GM21576 (cell line): Measurements from ENCODE around the gene TTI1.
A peak's percentile ranks its signal among the peaks of the same experiment; 100 is the strongest.
"Not testable (repeated sequence)": the region's sequence is repeated elsewhere in the genome, so short reads cannot be mapped to it uniquely, and the experiment has no call there.

Source experiments
- ATAC-seq: cut with Tn5 transposase; IDR thresholded peaks from one replicate; pipeline ENCODE4 v1.9.1; 2021; ENCODE audit warnings: mild to moderate bottlenecking, moderate library complexity; ENCODE audit not compliant: unreplicated experiment

The TTI1 gene

GRCh38 chr20:38012332-38012731 is 20.9 kb downstream of the TTI1 start:
- ATAC-seq = no peak

GRCh38 chr20:38011696-38012095 is 21.6 kb downstream of the TTI1 start:
- no peak for ATAC-seq

GRCh38 chr20:38009416-38009815 is 23.8 kb downstream of the TTI1 start:
- ATAC-seq = not testable (repeated sequence)

GRCh38 chr20:38008233-38008944 is 24.9 kb downstream of the TTI1 start:
- no peak for ATAC-seq

- ATAC-seq = no peak
These were observed 25.7 kb downstream of the TTI1 start for GRCh38 chr20:38007526-38007925.

GRCh38 chr20:38005903-38006302 is 27.4 kb downstream of the TTI1 start:
- ATAC-seq = no peak

- no peak for ATAC-seq
These were observed 28.8 kb downstream of the TTI1 start for GRCh38 chr20:38004416-38004815.

GRCh38 chr20:38002422-38002821 is 30.8 kb downstream of the TTI1 start:
- ATAC-seq = no peak

- ATAC-seq = no peak
These were observed 31.3 kb downstream of the TTI1 start for GRCh38 chr20:38001981-38002380.

GRCh38 chr20:38001173-38001875 is 31.9 kb downstream of the TTI1 start:
- ATAC-seq = no peak

GRCh38 chr20:38000293-38000692 is 33.0 kb downstream of the TTI1 start:
- ATAC-seq = no peak

- ATAC-seq = no peak
These were observed 33.6 kb downstream of the TTI1 start for GRCh38 chr20:37999526-38000263.

GRCh38 chr20:37997516-37997915 is 35.7 kb downstream of the TTI1 start:
- no peak for ATAC-seq

- no peak for ATAC-seq
These were observed 37.2 kb downstream of the TTI1 start for GRCh38 chr20:37995856-37996605.

- ATAC-seq = no peak
These were observed 38.7 kb downstream of the TTI1 start for GRCh38 chr20:37994512-37994911.

- ATAC-seq = no peak
These were observed 40.4 kb downstream of the TTI1 start for GRCh38 chr20:37992802-37993409.

- no peak for ATAC-seq
These were observed 41.3 kb downstream of the TTI1 start for GRCh38 chr20:37991908-37992307.

GRCh38 chr20:37991157-37991866 is 41.9 kb downstream of the TTI1 start:
- ATAC-seq = no peak

GRCh38 chr20:37990571-37991151 is 42.6 kb downstream of the TTI1 start:
- ATAC-seq = peak; percentile 90
